Esophagus squamous epithelium (tissue), 5 donors: ENCODE measurements around the gene SAC3D1. TPM values are rescaled to one million over a fixed set of nuclear protein-coding genes. Genes with fewer than 3 reads are reported as not detected.

ENCODE experiments used
- DNase-seq: peaks from one replicate; lab custom pipeline; 2025; lab: John Stamatoyannopoulos, UW
- H3K27ac ChIP-seq, 4 donors: fragments of 200-600 bp; sonication (generic); one replicate each; pipeline ENCODE4 v1.5.1; 2016 to 2019; ENCODE audit warnings: mild to moderate bottlenecking in 1 of 4
- H3K27me3 ChIP-seq, 4 donors: fragments of 200-600 bp; sonication (generic); 1 replicate in 3 of 4; 2 replicates in 1 of 4; pipeline versions ENCODE4 v1.5.1 to v1.6.0; 2017 to 2021; ENCODE audit warnings: antibody characterized with exemption in 1 of 4
- H3K36me3 ChIP-seq, 3 donors: fragments of 200-600 bp; sonication (generic); one replicate each; pipeline ENCODE4 v1.5.1; 2016 to 2019
- H3K4me1 ChIP-seq, 3 donors: fragments of 200-600 bp; sonication (generic); one replicate each; pipeline ENCODE4 v1.5.1; 2017 to 2019
- H3K4me3 ChIP-seq, 4 donors: fragments of 200-600 bp; sonication (generic); 1 replicate in 3 of 4; 2 replicates in 1 of 4; pipeline ENCODE4 v1.5.1; 2016 to 2019; ENCODE audit warnings: mild to moderate bottlenecking in 2 of 4, moderate library complexity in 1 of 4
- H3K9me3 ChIP-seq, 3 donors: fragments of 200-600 bp; sonication (generic); one replicate each; pipeline ENCODE4 v1.5.1; 2016 to 2019
- CTCF ChIP-seq, 6 experiments: fragments of 450-650 bp in 4 of 6; fragments of 200-600 bp in 2 of 6; sonication (generic) in 2 of 6; IDR thresholded peaks; one replicate each; pipeline ENCODE4 v1.5.1; 2016 to 2019; ENCODE audit warnings: antibody characterized with exemption in 6 of 6, mild to moderate bottlenecking in 4 of 6, moderate library complexity in 4 of 6
- POLR2A ChIP-seq, 4 donors: fragments of 450-650 bp; IDR thresholded peaks; one replicate each; pipeline ENCODE4 v1.6.1; 2017; ENCODE audit warnings: antibody characterized with exemption in 4 of 4, mild to moderate bottlenecking in 4 of 4, moderate library complexity in 3 of 4
- WGBS, 2 donors: methylation state at CpG; one replicate each; pipeline ENCODE4 v1.1.5; 2018; 5-methylcytosine and 5-hydroxymethylcytosine counted together
- intact Hi-C: fragments of 100-400 bp; cut with DNase I; formaldehyde crosslinking; loops from one replicate; pipeline ENCODE4 v1.15.0; 2022
- total RNA-seq, 4 donors: library from RNA; depleted of rRNA; stranded (reverse); fragments of >200 nt; gene quantifications; one replicate each; pipeline ENCODE4 v1.1.0, GENCODE V29; 2016
- donor health status: DM: yes; HTN: yes; CAD: no.

The SAC3D1 gene
- total RNA-seq, 4 donors from 2014 or later = 9.2 to 19.0 (median 15.1) TPM

DNA sequence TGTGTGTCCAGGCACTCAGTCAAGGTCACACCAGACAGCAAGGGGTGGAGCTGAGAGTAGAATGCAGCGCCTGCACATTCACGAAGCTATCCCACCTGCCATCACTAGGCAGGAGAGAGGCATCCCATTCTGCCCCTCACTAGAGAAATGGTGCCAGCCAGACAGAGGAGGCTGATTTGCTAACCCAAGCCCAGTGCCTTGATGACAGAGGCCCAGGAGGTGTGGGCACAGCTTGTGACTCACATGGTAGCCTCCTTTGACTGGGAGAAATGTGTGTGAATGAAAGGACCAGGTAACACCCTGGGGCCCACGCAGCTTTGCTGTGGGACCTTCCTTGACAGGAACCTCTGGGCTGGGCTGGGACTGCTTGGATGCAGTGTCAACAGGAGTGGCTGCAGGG, 22.5 kb downstream of the SAC3D1 start:
- Histone ChIP-seq H3K27me3 (no peaks in the 10 kb centered on the region), H3K9me3 (no peaks in the 10 kb centered on the region), H3K4me3 (no peak overlapping the region), H3K4me1 (no peaks in the 10 kb centered on the region), H3K36me3 (no peaks in the 10 kb centered on the region), H3K27ac (no peak overlapping the region)
- 51 to 54% methylated on average over 2 to 3 of the region's 3 CpGs for WGBS, 2 donors
- TF ChIP-seq POLR2A (IDR thresholded peaks at IDR 0.05) = no peak
- no peak for TF ChIP-seq CTCF (IDR thresholded peaks at IDR 0.05)
- intact Hi-C loops = no loop called here
- DNase-seq = no peak

GRCh38 chr11:65064847-65065240, 23.8 kb downstream of the SAC3D1 start:
- no peaks in the 10 kb centered on the region for H3K27me3 ChIP-seq
- WGBS, 2 donors = 83 to 90% methylated on average over 4 of the region's 4 CpGs
- intact Hi-C loops = no loop called here
- H3K4me3 ChIP-seq = no peak overlapping the region
- H3K9me3 ChIP-seq = no peaks in the 10 kb centered on the region
- DNase-seq = no peak
- H3K4me1 ChIP-seq = no peaks in the 10 kb centered on the region
- no peaks in the 10 kb centered on the region for H3K36me3 ChIP-seq
- TF ChIP-seq POLR2A (IDR thresholded peaks at IDR 0.05) (no peak), CTCF (IDR thresholded peaks at IDR 0.05) (no peak)
- H3K27ac ChIP-seq = no peak overlapping the region

- no peak overlapping the region for H3K4me3 ChIP-seq
- 77% methylated on average over 6 of the region's 7 CpGs; no CpG with 5 or more reads in 1 of the 2 donors for WGBS, 2 donors
- intact Hi-C loops = no loop called here
- no peak overlapping the region for H3K27ac ChIP-seq
- H3K9me3 ChIP-seq = no peaks in the 10 kb centered on the region
- H3K36me3 ChIP-seq = no peaks in the 10 kb centered on the region
- DNase-seq = no peak
- H3K27me3 ChIP-seq = no peaks in the 10 kb centered on the region
- H3K4me1 ChIP-seq = no peaks in the 10 kb centered on the region
- TF ChIP-seq CTCF (IDR thresholded peaks at IDR 0.05) (no peak), POLR2A (IDR thresholded peaks at IDR 0.05) (no peak)
Measured at GRCh38 chr11:65065851-65066250, 24.8 kb downstream of the SAC3D1 start.

DNA sequence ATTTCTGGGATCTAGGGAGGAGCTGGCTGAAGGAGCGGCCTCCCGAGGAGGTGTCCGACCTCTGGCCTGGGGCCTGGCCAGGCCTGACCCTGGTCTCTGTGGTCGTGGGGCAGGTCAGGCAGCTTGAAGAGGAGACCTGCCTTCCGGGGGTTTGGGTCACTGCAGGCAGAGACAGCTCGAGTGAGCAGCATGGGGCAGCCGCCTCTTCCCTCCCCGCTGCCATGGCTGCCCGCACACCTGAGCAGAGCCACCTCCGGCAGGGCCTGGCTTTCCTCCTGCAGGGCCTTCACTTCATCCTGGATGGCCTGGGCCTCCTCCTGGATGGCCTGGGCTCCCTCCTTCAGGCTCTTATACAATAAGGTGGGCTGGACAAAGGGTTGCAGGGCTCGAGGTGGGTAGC, 25.3 kb downstream of the SAC3D1 start:
- no peaks in the 10 kb centered on the region for H3K27me3 ChIP-seq
- no peaks in the 10 kb centered on the region for H3K36me3 ChIP-seq
- H3K9me3 ChIP-seq = no peaks in the 10 kb centered on the region
- intact Hi-C loops = no loop called here
- no peaks in the 10 kb centered on the region for H3K4me1 ChIP-seq
- no peak for DNase-seq
- no peak overlapping the region for H3K27ac ChIP-seq
- TF ChIP-seq POLR2A (IDR thresholded peaks at IDR 0.05) = no peak
- no peak for TF ChIP-seq CTCF (IDR thresholded peaks at IDR 0.05)
- H3K4me3 ChIP-seq = no peak overlapping the region
- no CpG with 5 or more reads among the region's 11 CpGs for WGBS, 2 donors

DNA sequence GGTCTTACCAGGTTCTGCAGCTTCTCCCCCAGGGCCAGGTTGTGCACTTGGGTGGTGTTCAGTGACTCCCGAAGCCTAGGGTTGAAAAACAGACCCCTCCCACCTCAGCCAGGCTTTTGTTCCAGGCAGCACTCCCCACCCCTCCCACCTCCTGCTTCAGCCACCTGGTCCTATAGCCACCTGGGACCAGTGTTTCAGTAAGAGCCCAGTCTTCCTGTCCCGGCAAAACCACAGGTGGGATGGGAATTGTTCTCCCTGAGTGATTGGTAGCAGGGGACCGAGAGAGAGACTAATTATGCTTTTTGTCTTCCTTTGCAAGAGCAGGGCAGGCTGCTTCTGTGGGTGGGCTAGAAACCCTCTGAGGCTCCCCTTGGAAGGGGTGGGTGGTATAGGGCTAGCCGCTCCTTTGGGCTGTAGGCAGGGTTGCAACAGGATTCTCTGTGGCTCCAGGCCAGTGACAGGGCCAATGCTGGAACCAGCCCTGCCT, 25.8 kb downstream of the SAC3D1 start:
- H3K9me3 ChIP-seq = no peaks in the 10 kb centered on the region
- WGBS, 2 donors = 63 to 80% methylated on average over 2 of the region's 4 CpGs
- no peaks in the 10 kb centered on the region for H3K36me3 ChIP-seq
- H3K27ac ChIP-seq = no peak overlapping the region
- H3K4me3 ChIP-seq = no peak overlapping the region
- TF ChIP-seq POLR2A (IDR thresholded peaks at IDR 0.05) = no peak
- no peak for TF ChIP-seq CTCF (IDR thresholded peaks at IDR 0.05)
- intact Hi-C loops = no loop called here
- no peaks in the 10 kb centered on the region for H3K27me3 ChIP-seq
- H3K4me1 ChIP-seq = no peaks in the 10 kb centered on the region
- DNase-seq = no peak
